ENCODE results near the gene CA14. TPM values are rescaled to one million over a fixed set of nuclear protein-coding genes. Genes with fewer than 3 reads are reported as not detected.

Gene CA14
- total RNA-seq, 4 donors from 2014 or later: not detected

DNA sequence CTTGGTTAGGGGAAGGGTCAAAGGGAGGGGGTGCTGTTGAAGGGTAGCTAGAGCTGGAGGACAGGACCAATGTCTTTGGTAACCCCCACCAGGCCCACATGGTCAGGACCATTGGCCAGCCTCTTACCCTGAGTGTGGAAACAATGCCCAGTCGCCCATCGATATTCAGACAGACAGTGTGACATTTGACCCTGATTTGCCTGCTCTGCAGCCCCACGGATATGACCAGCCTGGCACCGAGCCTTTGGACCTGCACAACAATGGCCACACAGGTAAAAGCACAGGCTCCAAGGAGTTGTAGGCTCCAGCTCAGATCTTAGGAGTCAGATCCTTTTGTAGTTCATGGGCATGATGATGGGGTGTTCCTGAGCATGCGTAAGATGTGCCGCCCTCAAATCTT is 3.8 kb downstream of the CA14 start:
- TF ChIP-seq, protein P1, sequence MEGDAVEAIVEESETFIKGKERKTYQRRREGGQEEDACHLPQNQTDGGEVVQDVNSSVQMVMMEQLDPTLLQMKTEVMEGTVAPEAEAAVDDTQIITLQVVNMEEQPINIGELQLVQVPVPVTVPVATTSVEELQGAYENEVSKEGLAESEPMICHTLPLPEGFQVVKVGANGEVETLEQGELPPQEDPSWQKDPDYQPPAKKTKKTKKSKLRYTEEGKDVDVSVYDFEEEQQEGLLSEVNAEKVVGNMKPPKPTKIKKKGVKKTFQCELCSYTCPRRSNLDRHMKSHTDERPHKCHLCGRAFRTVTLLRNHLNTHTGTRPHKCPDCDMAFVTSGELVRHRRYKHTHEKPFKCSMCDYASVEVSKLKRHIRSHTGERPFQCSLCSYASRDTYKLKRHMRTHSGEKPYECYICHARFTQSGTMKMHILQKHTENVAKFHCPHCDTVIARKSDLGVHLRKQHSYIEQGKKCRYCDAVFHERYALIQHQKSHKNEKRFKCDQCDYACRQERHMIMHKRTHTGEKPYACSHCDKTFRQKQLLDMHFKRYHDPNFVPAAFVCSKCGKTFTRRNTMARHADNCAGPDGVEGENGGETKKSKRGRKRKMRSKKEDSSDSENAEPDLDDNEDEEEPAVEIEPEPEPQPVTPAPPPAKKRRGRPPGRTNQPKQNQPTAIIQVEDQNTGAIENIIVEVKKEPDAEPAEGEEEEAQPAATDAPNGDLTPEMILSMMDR (IDR thresholded peaks at IDR 0.05): no peak
- DNase-seq (ENCODE audit: low spot score) (no peak), ATAC-seq (ENCODE audit: low FRiP score) (no peak)

DNA sequence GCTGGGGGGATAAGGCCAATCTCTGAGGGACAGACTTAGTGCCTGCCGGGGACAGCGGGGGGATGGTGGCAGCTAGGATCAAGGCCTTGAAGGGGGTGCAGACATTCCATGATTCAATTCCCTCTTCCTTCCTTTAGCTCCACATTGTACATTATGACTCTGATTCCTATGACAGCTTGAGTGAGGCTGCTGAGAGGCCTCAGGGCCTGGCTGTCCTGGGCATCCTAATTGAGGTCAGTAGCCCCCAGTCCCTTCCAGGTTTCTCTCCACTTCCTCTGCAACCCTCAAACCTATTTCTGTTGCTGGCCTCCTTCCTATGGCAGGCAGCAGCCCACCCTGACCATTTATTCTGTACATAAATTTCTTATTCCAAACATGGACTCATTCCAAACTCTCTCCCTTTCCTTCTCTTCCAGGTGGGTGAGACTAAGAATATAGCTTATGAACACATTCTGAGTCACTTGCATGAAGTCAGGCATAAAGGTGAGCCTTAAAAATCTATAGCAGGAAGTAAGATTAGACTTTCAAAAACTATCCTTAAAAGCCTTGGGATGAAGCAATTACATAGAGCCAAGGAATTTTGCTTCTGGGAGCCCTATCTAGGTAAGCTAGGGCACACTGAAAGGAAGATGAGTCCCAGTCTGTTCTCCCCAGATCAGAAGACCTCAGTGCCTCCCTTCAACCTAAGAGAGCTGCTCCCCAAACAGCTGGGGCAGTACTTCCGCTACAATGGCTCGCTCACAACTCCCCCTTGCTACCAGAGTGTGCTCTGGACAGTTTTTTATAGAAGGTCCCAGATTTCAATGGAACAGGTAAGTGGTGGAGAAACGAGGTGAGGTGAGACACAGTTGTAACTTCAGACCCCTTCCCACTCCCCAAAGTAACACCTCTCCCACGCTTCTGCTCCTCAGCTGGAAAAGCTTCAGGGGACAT is 5.1 kb downstream of the CA14 start:
- ATAC-seq (ENCODE audit: low FRiP score) (no peak), DNase-seq (ENCODE audit: low spot score) (no peak)
- TF ChIP-seq, protein P1 (IDR thresholded peaks at IDR 0.05): no peak

DNA sequence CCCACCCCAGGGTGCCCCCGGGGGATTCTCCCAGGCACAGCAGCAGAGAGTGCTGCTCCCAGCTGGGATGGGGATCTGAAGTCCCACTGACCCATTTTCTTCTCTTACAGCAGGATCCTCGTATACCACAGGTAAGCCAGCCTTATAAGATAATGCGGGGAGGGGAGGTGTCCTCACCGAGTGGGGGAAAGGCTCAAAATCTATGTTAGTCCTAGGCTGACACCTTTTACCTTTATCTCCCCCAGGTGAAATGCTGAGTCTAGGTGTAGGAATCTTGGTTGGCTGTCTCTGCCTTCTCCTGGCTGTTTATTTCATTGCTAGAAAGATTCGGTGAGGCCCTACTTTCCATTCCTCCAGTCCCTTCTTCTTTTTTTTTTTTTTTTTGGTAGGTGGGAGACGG is 6.0 kb downstream of the CA14 start:
- TF ChIP-seq, protein P1 (IDR thresholded peaks at IDR 0.05): no peak
- DNase-seq (ENCODE audit: low spot score): no peak
- ATAC-seq (ENCODE audit: low FRiP score): no peak

DNA sequence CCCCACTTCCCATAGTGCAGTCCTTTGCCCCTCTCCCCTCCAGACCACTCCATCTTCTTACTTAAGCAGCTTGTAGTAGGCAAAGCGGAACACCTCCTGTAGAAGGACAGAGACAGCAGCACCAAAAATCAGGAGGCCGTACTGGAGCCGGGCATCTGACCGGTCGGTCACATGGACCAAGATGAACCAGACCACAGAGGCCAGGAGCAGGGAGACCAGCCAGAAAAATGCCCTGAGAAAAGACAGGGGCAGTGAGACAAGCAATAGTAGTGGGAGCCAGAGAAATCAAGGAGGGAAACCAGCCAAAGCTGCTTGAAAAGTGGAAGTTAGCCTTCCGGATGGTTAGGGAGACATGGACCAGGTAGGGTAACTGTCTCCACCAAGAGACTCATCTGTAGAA is 10.3 kb downstream of the CA14 start:
- TF ChIP-seq, protein P1 (IDR thresholded peaks at IDR 0.05): no peak
- ATAC-seq (ENCODE audit: low FRiP score) (no peak), DNase-seq (ENCODE audit: low spot score) (no peak)

DNA sequence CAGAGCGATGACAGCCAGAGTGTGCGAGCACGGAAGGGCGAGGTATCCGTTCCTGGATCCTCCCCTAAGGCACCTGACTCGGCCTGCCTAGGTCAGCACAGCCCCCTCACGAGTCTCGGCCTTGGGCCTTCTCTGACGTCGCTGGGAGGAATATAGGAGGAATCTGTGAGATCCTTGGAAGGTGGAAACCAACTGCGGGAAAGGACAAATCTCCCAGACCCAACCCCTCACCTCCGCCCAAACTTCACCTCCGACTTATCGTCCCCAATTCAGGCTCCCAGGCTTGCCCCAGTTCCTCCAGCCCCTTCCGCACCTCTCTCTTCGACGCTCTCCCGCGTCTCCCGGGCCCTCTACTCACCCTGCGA is 10.7 kb downstream of the CA14 start:
- no peak for DNase-seq (ENCODE audit: low spot score)
- TF ChIP-seq, protein P1 (IDR thresholded peaks at IDR 0.05): no peak
- peak; percentile 67 for ATAC-seq (ENCODE audit: low FRiP score)

DNA sequence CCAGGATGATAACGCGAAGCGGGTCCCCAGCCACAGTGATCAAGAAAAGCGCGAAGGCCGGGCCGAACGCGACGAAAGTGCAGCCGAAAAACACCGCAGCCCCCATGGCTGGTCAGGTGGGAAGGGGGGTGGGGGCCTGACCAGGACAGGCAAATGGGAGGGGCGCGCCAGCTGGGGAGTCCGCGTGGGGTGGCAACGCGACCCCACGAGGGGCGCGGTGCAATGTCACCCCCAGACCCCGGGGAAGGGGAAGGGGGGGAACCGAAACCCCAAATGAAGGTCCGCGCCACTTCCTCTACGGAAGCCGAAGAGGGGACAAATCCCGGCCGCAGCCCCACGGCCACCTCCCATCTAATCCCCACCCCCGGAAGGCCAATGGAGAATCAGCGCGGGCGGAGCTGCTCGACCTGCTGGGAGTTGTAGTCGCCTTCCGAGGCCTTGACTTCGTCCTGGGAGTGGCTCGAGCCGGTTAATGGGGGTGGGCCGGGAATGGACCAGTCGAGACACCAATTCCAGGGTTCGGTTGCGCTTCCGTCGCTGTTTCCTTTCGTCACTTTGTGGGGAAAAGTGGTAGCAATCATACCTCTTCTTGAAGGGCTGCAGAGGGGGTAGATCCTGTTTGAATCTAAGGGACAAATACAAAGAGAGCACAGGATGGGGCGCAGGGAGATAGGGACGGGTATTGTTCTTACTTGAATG is 11.3 kb downstream of the CA14 start, which contains the start of gene APH1A:
APH1A (minus strand) TSS at position 312 of the 699 bp plus-strand sequence; CDS start at position 106, 206 bp downstream.
- ATAC-seq (ENCODE audit: low FRiP score): peak; percentile 98
- TF ChIP-seq, protein P1 (IDR thresholded peaks at IDR 0.05): no peak
- peak; percentile 87 for DNase-seq (ENCODE audit: low spot score)
